ENCODE data around the gene ANKRD13A.
A peak's percentile ranks its signal among the peaks of the same experiment; 100 is the strongest.
"Not testable (repeated sequence)": the region's sequence is repeated elsewhere in the genome, so short reads cannot be mapped to it uniquely, and the experiment has no call there.

ANKRD13A gene

DNA sequence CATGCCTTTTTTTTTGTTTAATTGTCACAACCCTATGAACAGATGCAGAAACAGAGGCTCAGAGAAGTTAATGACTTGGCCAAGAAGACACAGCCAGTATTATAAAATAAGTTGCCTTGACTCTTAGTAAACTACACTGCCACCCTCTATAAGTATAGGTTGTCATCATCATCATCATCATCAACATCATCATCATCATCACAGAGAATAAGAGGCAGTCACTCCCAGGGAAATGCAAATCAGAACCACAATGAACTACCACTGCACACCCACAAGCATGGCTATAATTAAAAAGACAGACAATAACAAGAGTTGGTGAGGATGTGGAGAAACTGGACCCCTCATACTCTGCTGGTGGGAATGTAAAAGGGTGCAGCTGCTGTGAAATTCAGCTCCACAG, 72.3 kb downstream of the ANKRD13A start:
- H3K4me3 ChIP-seq (ENCODE audit: low read depth, low read length), result no peak overlapping the region
- no peak for DNase-seq (ENCODE audit: low read depth)

DNA sequence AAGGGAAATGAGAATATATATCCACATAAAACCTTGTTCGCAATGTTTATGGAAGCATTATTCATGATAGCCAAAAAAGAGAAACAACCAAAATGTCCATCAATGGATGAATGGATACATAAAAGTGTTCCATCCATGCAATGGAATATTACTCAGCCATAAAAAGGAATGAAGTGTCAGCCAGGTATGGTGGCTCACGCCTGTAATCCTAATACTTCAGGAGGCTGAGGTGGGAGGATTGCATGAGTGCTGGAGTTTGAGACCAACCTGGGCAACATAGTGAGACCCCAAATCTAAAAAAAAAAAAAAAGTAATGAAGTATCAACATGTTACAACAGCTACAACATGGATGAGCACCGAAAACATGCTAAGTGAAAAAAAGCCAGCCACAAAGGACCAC, 72.7 kb downstream of the ANKRD13A start:
- no peak overlapping the region for H3K4me3 ChIP-seq (ENCODE audit: low read depth, low read length)
- no peak for DNase-seq (ENCODE audit: low read depth)

DNA sequence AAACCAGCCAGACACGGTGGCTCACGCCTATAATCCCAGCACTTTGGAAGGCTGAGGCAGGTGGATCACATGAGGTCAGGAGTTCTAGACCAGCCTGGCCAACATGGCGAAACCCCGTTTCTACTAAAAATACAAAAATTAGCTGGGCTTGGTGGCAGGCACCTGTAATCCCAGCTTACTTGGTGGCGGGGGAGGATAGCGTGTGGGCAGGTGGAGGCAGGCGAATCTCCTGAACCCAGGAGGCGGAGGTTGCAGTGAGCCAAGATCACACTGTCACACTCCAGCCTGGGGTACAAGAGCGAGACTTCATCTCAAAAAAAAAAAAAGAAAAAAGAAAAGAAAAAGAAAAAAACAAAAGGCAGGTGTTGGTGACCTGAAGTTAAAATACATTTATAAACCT, 73.4 kb downstream of the ANKRD13A start:
- not testable (repeated sequence) for DNase-seq (ENCODE audit: low read depth); H3K4me3 ChIP-seq (ENCODE audit: low read depth, low read length)

DNA sequence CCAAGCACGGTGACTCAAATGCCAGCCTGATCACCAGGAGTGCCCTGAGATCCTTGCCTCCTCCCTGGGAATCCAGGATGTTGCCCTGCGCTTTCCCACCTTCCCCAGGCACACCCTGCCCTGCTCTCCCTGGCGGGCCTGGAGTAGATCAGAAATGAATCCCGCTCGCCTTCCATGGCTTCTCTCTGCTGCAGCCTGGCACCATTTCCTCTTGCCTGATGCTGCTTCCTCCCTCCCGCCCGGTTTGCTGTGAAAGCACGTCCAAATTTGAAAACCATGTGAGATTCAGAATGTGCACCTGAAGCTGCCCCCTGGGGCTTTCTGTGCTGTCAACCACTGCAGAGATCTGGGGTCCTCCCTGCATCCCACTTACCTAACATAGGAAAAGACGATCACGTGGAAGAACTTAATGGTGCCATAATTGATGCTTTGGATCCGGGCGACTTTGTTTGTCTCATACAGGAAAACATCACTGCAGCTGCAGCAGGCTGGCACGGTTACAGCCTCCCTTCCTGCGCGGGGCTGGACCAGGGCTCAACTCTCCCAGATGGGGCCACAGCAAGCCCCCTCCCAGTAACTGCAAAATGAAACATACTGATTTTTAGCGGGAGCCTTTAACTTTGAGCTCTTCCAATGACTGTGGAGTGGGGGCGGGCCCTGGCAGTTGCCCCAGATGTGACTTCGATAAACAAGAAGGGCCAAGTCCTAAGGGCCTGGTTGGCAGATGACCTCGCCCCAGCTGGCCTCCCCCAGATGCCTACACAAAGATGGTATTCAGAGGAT, 74.0 kb downstream of the ANKRD13A start:
- no peak for DNase-seq (ENCODE audit: low read depth)
- peak overlapping the region; percentile 33 for H3K4me3 ChIP-seq (ENCODE audit: low read depth, low read length)

DNA sequence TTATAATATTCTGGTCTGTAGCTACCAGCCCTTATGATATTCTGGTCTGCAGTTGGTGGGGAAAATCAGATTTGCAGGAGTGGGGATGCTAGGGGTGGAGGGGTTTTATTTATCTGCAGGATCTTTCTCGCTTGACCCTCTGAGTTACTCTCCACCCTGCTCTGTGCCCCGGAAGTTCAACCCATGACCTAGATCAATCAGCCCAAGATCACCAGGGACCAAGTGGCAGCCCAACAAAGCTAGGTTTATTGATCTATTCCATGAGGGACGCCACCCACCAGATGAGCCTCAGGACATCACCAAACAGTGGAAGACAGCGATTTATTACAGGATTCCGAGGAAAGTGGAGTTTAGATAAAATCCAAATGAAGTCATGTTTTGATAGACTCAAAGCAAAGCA, 74.9 kb downstream of the ANKRD13A start:
- no peak for DNase-seq (ENCODE audit: low read depth)
- H3K4me3 ChIP-seq (ENCODE audit: low read depth, low read length), result no peak overlapping the region

DNA sequence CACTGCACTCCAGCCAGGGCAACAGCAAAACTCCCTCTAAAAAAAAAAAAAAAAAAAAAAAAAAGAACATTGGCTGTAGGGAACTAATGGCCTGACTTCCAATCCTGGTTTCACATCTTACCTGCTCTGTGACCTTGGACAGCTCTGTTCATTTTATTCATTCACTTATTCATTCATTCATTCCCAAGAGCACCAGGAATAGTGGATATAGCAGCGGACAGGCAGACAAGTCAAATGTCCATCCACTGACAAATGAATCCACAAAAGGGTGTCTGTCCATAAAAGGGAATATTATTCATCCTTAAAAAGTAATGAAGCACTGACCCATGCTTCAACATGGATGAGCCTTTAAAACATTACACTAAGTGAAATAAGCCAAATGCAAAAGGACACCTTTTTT, 76.7 kb downstream of the ANKRD13A start:
- no peak for DNase-seq (ENCODE audit: low read depth)
- no peak overlapping the region for H3K4me3 ChIP-seq (ENCODE audit: low read depth, low read length)

DNA sequence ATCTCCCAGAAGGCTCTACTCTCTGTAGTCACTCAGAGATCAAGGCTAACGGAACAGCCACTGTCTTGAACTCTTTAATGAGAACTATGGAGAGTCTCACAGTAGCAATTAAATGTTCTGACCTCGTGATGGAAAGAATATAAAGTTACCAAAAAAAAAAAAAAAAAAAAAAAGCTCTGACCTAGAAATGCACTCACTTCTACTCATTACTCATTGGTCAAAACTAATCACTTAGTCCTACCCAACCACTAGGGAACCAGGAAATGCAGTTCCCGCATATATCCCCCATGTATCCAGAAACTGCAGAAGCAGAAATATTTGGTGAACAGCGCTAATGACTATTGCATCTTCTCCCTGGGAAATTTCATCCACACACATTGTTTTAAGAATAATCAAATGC, 78.6 kb downstream of the ANKRD13A start:
- no peak overlapping the region for H3K4me3 ChIP-seq (ENCODE audit: low read depth, low read length)
- DNase-seq (ENCODE audit: low read depth), result no peak

DNA sequence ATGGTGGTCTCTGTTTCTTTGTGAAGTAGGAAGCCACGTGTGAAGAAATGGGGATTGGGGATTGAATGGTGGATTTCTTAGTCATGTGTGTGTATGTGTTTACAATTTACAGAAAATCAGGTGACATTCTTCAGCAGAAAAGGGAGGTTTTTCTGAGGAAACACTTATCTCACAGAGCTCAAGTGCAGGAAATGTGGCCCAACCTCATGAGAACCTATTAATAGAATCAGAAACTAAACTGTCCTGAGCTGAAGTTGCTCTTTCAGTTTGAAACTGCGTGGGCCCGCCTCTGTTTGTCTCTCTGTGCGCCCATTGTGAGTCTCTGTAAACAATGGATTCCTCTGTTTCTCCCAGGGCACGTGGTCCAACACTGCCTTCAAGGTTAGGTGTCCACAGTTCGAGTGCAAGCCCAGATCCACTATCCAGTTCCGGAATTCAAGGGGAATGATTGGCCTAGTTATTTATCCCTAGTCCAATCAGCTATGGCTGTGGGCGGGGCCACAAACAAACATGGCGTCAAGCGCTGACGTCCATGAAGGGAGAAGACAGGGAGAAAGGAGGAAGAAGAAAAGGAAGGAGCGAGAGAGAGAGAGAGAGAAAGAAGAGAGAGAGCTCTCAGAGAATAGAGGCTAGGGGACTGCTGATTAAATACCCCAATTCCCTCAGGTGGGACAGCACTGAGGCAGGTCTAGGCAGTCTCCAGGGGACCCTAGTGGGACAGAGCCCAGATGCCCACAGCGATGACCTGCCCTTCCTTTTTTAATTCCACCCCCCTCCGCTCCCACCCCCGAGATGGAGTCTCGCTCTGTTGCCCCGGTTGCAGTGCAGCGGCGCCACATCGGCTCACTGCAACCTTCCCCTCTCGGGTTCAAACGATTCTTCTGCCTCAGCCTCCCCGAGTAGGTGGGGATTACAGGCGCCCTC, 80.5 kb downstream of the ANKRD13A start:
- DNase-seq (ENCODE audit: low read depth), result no peak
- no peak overlapping the region for H3K4me3 ChIP-seq (ENCODE audit: low read depth, low read length)

DNA sequence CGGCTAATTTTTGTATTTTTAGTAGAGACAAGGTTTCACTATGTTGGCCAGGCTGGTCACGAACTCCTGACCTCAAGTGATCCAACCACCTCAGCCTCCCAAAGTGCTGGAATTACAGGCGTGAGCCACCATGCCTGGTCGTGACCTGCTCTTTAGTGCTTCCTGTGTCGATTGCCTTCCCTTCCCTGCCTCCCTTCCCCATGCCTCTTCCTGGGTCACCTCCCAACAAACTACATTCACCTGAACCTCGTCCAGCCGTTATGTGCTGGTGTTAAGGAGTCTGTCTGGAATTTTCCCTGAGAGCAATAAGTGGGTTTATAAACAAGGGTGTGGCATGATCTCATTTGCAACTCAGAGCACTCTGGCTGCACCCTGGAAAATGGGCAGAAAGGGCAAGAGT, 81.2 kb downstream of the ANKRD13A start:
- no peak overlapping the region for H3K4me3 ChIP-seq (ENCODE audit: low read depth, low read length)
- DNase-seq (ENCODE audit: low read depth), result no peak

DNA sequence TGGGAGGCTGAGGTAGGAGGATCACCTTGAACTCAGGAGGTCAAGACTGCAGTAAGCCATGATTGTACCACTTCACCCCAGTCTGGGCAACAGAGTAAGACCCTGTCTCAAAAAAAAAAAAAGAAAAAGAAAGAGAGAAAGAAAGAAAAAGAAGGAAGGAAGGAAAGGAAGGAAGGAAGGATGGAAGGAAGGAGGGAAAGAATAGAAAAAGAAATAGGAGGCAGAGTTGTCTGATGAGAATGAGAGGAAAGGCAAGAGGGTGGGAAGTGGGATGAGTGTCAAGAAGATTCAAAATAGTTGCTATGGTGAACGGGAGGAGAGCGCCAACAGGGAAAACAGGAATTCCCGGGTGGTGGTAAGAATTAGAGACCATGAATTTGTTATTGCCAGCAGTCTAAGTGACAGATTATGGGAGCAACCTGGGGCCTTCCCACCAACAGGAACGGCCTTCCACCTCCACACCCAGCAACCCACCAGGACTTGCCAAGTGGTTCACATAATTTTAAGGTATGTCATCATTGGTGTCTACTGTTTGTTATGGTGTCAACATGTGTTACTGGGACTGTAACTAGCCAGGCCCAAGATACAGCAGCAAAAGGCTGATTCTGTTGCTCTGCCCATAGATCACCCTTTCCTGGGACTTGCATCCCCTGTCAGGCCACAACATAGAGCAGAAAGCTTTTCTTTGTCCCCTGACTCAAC, 85.2 kb downstream of the ANKRD13A start:
- DNase-seq (ENCODE audit: low read depth), result no peak
- no peak overlapping the region for H3K4me3 ChIP-seq (ENCODE audit: low read depth, low read length)

DNA sequence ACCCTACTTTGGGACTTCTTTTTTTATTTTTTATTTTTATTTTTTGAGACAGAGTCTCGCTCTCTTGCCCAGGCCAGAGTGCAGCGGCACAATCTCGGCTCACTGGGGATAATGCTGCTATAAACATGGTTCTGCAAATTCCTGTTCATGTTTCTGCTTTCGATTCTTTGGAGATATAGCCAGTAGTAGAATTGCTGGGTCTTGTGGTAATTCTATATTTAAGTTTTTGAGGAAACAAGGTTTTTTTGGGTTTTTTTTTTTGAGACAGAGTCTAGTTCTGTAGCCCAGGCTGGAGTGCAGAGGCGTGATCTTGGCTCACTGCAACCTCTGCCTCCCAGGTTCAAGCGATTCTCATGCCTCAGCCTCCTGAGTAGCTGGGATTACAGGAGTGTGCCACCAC, 89.0 kb downstream of the ANKRD13A start:
- DNase-seq (ENCODE audit: low read depth); H3K4me3 ChIP-seq (ENCODE audit: low read depth, low read length): not testable (repeated sequence)

DNA sequence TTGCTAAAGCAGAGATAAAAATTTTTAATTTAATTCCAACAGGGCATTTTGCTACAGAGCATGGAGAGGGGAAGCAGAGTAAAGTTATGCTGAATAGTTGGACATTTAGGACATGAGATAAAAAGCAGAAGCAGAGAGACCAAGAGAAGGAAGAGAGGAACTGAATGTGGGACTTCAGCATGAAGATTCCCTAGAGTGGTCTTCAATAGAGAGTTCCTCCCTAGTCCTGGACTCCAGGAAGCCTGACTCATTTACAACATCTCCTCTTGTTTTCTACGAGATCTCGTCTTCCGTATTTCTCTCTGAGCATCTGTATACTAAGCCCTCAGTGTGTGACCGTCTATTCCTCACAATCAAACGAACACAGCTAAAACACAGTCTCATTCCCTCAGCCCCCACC, 89.7 kb downstream of the ANKRD13A start:
- DNase-seq (ENCODE audit: low read depth), result no peak
- no peak overlapping the region for H3K4me3 ChIP-seq (ENCODE audit: low read depth, low read length)

Measured in skeletal muscle cell (primary cell).